Putamen (tissue), 1 donor: ENCODE data around the gene PDXK.
A peak's percentile ranks its signal among the peaks of the same experiment; 100 is the strongest.

Source experiments
- DNase-seq: peaks from one replicate; pipeline ENCODE4 v3.0.0-alpha.2; 2016; ENCODE audit warnings: low spot score

Gene PDXK

DNA sequence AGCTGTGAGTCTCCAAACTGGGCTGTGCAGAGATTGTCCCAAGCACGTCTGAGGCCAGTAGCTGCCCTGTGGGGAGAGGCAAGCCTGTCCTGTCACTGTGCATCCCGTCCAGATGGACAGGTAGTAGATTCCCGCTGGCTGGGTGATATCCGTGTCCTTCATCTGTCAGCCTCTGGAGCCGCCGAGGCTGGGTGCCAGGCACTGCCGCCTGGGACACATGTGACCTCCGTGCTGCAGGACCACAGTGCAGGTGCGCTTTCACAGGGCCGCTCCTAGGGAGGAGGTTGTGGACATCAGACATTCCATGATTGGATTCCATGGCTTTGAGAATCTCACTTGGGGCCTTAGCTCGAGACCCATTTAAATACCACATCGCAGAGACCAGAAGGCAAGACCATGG is 4.7 kb downstream of the PDXK start:
- no peak for DNase-seq

DNA sequence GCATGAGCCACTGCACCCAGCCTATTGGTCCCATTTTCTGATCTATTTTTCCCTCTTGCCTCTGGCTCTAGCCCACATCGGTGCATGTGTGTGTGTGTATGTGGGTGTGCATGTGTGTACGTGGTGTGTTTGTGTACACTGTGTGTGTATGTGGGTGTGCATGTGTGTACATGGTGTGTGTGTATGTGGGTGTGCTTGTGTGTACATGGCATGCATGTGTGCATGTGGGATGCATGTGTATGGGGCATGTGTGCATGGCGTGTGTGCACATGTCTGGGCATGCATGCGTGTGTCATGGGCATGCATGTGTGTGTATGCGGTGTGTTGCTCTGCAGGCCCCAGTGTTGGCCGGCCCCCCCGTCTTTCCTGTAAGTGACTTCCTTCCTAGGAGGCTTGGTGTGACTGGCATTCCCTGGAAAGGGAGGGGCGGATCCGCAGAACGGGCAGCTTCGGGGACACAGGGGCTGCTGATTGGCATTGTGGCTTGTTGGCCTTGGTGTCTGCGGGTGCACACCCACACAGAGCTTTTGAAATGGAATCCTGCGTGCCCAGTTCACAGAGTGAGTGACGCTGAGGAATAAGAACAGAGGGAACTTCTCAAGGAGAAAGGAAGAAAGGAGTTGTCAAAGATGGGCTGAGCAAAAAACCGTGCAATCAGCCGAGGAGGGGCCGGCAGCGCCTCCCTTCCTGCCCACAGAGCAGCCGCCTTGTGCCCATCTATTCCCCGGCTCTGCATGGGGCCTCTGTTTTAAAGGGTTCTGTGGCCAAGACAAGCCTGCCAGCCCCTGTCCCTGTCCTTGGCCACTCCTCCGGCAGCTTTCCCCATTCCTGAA is 8.0 kb downstream of the PDXK start:
- DNase-seq, result no peak

DNA sequence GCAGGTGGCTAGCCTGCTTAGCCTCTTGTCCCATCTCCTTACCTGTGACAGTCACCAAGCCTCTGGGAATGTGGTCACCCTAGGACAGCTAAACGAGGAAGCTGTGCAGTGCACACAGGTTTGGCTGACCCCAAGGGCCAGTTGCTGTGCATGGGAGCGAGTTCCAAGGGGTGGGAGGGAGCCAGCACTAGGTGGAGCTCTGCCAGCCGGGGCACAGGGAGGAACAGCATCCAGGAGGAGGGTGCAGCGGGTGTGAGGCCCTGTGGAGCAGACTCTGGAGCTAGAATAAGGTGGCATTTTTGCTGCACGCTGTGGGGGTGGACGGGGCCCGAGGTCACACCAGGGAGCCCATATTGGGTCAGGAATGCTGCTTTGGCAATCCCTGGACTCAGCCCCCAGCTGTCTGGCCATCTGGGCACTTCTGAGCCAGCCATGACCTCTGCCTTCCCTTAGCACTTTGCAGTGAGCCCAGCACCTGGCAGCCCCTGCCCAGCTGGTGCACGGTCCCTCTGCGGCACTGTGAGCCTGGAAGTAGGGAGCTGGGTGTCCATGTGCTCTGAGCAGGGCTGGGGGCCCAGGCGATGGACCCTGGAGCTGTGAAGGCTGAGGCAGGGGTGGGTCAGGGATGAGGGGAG is 8.7 kb downstream of the PDXK start:
- DNase-seq, result no peak

DNA sequence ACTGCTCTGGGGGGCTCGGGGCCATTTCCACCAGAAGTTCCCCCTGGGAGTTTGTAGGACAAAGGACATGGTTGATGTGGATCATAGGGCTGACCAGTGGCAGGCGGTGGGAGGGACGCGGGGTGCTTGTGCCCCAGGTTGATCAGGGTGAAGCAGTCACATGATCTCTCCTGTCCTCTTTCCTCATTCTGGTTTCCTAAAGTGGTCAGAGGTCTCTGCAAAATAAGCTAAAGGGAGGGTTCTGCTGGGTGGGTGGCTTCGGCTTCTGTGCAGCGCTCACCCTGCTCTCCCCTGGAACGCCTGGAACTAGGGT is 9.2 kb downstream of the PDXK start:
- no peak for DNase-seq

DNA sequence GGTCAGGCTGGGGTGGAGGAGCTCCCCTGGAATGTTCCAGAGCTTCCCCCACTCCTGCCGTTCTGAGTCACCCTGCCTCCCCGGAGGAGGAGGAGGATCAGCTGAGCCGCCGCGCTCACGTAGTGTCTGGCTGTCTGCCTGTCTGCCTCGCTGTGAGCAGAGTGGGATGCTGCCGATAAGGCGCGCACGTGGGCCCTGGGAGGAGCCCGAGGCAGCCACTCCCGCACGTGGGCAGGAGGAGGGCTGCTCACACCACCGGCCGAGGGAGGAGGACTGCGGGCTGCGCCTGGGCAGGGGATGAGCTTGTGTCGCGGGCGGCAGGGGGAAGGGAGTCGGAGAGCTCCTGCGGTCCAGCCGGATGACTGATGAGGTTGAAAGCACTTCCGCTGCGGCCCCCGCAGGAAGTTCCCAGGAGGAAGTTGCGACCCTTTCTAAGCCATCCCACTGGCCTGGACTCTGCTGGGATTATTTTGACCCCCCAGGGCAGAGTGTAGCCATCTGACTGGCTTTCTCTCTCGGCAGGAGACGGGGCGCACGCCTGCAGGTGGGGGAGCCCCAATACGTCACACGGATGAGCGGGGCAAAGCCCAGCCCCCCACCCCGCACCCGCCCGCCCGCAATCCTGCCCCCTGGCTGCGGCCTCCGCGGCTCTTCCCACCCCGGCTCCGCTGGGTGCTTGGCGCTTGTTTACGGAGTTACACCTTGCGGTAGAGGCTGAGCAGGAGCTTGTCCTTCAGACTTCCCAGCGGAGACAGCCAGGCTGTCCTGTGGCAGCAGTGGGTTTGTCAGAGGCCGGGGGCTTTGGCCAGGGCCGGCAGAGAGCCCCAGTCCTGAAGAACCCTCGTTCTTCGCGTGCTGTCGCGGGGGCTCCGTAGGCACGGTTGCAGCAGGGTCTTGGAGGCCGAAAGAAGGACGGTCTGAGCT is 9.8 kb downstream of the PDXK start:
- DNase-seq, result peak; percentile 89

DNA sequence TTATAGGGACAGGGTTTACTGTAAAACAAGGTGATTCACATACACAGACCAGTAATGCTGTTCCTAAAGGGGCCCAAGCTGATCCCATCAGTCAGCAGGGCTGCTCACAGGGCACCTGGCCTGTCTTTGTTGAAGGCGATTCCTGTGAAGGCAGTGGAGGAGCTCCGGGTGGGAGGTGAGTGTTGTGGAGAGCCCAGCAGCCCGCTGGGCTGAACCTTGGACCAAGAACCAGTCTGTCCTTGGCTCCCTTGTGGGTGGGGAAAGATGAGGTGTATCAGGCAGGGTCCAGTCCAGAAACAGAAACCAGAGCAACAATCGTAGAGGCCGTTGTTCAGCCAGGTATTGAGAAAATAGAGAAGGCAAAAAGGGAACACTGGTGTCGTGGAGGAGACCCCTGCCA is 12.5 kb downstream of the PDXK start:
- no peak for DNase-seq

DNA sequence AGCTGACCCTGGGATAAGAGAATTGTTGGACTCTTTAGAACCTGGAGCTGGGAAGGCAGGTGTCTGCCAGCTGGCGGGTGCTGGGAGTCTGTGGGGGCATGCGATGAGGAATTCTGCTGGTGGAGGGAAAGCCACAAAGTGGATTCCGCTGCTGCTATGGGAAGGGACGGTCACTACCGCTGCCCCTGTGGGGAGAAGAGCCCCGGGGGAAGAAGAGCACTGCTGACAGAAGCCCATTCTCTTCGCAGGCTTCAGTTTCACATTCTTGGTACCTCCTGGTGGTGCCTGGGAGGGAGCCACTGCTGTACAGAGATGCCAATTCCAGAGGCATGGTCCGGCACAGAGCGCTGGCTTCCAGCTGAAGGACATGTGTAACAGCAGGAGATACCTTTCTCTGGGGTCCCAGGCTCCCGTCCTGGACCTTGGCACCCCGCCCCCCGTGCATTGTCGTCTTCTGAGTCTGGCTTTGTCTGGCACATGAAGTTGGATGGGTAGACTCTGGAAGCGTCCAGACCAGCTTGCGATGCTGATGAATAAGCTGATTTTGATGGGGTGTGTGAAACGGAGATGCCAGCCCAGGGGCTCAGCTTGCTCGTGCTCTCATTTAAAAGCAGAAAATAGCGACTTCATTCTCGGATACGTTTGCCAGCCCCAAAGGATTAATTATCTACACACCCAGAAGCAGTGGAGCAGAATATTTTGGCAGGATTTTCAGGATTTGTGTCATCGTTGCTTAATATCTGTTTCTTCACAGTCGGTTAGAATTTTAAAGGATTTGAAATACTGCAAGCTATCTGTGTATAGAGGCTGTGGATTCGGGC is 13.2 kb downstream of the PDXK start:
- DNase-seq, result peak; percentile 45

DNA sequence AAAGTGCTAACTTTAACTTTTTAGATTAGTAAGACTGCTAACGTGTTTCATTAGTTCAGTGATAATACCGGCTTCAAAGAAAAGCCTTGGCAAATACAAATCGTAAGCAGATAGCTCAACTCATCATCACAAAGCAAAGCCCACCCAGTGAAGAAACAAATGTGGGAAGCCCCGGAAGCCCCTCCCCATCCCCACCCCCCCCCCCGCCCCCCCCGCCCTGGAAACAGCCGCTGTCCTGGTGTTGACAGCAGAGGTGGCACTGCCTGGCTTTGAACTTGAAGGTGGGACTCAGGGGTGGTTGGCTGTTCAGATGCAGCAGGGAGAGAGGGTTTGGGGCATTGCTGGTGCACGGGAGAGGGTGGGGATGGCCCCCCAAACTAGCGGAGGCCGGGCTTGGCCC is 14.1 kb downstream of the PDXK start:
- DNase-seq, result no peak

DNA sequence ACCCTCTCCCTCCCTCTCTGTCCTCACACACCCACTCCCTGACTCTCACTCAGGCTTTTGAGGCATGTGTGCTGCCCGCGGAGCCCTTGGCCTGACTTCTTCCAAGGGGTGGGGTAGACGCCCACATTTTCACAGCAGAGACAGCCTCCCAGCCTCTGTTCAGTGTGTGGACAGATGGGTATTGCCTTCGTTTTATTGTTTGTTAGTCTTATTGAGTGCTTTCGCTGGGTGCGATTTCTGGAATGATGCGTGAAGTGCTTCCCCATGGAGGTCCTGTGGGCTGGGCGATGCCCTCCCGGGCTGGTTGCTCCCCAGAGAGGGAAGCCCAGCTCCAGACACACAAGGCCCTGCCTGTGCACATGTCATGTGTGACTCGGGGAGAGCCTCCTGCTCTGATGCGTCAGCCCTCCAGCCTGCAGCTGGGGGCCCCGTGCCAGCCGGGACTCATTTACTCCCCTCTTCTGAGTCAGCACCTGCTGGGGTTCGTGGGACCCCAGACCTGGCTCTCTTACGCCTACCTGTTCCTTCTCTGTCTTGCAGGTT is 14.7 kb downstream of the PDXK start:
- no peak for DNase-seq

DNA sequence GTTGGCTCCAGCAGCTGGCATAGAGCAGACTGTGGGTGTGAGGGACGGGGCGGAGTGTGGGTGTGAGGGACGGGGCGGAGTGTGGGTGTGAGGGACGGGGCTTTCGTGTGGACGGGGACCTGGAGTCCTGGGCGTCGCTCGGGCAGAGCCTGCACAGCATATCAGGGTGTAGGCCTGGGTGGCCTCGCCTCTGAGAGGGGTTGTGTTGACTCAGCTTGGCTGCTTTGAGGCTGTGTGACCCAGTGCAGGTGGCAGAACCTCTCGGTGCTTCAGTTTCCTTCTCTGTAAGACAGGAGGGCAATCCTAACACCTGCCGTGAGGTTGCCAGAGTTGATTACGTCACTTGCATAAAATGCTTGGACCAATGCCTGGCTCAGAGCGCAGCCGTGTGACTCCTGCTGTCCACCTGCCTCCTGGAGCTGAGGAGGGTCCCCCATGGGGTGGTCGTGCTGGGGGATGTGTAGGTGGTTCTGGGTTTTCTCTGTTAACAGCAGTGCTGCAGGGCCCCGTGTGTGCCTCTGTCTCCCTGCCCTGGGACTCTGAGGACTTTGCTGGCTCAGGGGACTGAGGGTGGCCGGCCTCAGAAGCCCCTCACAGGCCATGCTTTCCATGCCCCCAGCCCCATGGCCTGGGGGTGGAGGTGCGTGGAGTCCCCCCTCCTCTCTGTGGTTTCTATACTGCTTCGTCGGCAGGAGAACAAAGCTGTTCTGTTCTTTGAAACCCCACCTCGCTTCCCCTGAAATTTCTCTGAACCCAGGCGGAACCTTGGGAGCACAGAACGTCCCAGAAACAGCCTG is 15.4 kb downstream of the PDXK start:
- DNase-seq, result no peak

DNA sequence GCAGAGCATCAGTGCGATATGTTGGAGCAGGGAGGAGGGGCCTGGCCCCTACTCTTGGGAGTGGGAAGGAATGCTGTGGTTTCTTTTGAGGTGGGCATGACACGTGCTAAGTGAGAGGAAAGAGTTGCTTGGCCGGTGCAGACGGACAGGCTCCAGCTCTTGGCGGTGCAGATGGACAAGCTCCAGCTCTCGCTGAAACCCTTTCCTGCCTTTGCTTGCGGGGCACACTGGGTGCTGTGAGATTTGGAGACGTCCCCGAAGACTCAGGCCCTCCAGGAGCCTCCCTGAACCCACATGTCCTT is 15.9 kb downstream of the PDXK start:
- no peak for DNase-seq

DNA sequence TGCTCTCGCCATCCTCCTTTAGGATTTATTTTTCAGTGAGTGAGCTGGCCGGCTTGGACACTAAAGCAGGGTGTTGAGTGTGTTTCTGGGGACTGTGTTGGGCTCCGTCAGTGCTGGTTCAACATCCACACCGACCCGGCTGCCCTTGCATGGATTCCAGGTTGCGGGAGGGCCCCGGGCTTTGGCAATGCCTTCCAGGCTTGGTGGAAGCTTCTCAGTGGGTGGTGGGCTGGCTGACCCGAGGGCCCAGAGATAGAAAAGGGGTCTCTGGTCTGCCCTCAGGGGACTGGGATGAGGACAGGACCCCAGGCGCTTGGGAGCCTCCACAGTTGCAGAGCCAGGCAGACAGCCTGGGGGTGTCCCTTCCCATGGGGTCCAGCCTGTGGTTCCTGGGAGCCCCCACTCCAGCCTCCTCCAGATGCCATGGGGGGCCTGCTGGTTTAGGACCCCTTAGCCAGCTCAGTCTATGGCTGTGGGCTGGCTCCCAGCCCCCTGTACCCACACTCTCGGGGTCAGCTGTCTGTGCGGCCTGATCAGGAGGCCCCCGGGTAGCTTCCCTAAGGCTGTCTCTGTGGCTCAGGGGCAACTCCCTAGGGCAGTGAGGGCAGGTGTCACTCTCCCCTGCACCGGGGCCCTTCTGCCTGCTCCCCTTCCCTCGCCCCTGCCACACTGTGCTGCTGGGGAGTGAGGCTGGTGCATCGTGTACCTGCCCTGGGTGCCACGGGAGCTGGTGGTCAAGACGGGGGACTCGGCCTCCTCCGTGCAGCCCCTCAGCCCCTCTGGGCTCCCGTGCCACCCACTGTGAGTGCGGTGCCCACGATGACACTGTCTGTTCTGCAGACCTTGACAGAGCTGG is 16.5 kb downstream of the PDXK start:
- DNase-seq, result no peak

DNA sequence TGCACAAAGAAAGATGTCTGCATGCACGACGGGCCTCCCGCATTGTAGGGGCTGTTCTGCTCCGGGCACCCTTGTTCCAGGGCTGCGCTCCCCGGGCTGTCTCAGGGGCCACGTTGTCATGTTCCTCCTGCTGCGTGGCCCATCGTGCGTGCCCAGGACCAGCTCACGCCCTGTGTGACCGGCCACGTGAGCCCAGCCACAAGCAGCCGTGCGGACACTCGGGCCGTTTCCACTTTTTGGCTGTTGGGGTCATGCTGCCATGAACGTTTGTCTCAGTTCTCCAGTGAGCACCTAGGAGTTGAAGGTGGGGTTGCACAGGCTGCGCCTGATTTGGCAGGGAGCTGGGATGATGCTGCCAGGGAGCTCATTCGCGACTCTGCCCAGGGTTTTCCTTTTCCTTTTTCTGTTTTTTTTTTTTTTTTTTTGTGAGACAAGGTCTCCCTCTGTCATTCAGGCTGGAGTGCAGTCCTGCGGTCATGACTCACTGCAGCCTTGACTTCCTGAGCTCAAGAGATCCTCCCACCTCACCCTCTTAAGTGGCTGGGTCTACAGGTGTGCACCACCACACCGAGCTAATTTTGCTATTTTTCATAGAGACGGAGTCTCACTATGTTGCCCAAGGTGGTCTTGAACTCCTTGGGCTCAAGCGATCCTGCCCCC is 17.4 kb downstream of the PDXK start:
- DNase-seq, result no peak

DNA sequence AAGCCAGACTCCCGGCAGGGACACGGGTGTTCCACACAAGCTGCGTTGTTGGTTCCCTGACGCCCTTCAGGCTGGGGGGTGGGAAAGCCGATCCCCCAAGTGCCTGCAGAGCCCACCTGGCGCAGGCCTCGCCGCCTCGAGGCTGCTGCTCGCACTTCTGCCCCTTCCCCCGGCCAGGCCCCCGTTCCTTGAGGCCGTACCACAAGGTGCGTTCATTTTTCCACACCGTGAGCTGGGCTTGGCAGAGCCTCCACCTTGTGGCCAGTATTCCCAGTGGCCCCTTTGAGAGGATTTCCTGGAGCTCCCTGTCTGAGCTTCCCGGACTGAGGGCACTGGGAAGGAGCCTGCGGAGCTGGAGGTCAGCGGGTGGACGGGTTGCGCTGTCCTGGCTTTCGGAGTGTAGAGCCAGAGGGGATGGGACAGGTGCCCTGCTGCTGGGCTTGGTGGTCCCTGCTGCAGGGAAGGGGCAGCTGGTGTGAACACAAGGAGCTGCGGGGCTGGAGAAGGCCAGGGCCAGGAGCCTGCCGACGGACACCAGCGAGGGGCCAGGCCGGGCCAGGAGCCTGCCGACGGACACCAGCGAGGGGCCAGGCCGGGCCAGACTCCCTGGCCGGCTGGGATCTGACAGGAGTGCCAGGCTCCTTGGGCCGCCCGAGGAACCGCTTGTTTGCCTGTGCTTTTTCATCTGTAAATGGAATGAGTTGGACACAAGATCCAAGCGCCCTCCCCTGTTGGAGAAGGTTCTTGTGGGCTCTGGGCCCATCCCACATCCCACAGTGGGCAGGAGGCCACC is 18.4 kb downstream of the PDXK start:
- DNase-seq, result no peak

DNA sequence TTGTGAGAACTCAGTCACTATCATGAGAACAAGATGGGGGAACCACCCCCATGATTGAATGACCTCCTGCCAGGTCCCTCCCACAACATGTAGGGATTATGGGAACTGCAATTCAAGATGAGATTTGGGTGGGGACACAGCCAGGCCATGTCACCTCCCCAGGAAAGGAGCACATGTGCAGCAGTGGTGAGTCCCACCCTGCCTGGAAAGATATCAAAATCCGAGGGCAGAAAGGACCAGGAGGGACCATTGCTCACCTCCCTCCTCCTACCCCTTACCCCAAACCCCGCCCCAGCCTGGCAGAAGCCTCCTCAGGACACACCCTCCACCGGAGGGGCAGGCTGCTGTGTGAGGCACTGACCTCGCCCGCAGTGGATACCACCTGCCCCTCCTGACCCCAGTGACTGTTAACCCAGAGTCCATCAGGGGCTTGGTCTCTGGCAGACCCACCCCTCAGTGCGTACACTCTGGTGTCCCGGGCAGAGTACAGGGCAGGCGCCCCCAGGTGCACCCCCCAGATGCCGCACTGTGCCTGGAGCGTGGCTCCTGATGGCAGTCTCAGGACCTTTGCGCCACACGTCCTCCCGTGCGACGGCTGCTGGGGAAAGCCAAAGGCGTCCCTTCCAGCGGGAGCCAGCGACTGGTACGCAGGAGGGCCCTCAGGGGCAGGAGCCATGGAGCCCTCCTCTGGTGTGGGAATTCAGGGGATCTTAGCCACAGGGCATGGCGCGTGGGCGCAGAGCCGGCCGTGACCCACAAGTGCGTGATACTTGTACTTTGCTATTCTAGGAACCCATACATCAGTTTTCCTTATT is 20.9 kb downstream of the PDXK start:
- no peak for DNase-seq

DNA sequence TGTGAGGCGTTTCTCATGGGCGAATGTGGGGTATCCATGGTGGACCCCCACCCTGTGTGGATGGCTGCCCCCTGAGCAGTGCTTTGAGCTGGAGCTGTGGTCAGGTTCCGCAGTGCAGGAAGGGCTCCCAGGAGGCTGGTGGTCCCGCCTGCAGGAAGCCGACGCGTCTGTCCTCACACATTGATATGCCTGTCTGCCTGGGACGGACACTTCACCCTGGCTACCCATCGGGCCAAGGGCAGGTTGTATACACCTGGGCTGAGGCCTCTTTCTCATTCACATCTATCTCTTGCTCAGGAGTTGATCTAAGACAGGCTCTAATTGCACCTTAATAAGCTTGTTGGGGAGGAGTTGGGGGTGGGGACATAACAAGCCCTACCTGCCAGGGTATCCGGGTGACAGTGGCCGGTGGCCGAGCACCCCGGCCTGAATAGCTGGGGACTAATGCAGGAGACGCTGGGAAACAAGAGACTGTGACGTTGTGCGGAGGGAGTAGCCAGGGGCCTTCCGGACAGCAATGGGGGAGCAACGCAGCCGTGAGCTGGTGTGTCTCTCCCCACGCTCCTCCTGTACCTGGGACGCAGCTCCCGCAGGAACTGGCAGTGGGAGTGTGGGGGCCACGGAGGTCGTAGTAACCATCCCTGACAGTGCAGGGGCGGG is 21.7 kb downstream of the PDXK start:
- peak; percentile 58 for DNase-seq

DNA sequence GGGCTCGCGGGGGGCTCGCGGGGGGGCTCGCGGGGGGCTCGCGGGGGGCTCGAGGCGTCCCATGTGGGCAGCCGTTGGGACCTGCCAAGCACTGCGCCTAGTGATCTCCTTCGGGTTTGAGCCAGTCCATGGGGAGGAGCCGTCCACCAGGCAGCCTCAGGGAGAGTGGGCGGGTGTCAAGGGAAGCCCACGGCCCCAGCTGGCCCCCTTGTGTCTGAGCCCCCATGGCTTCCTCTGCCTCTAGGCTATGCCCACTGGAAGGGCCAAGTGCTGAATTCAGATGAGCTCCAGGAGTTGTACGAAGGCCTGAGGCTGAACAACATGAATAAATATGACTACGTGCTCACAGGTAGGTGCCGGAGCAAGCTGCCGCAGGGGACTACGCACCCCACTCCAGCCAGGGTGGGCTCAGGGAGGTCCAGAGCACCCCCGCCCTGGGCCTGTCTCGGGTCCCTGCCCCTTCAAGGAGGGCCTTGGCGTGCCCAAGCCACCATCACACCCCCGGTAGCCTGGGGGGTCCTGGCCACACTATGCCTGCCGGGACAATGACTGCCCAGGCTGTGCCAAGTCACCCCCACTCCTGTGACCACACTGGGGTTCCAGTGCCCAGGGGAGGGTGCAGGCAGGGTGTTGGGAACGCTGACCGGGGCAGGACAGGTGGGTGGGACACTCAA is 22.6 kb downstream of the PDXK start:
- no peak for DNase-seq
